HG03066 (cell line): ENCODE data around the gene DGCR2.
"Not testable (repeated sequence)": the region's sequence is repeated elsewhere in the genome, so short reads cannot be mapped to it uniquely, and the experiment has no call there.

ENCODE experiments used
- ATAC-seq: cut with Tn5 transposase; IDR thresholded peaks from one replicate; pipeline ENCODE4 v1.9.1; 2021; ENCODE audit warnings: low read depth; ENCODE audit not compliant: unreplicated experiment

DGCR2 gene

DNA sequence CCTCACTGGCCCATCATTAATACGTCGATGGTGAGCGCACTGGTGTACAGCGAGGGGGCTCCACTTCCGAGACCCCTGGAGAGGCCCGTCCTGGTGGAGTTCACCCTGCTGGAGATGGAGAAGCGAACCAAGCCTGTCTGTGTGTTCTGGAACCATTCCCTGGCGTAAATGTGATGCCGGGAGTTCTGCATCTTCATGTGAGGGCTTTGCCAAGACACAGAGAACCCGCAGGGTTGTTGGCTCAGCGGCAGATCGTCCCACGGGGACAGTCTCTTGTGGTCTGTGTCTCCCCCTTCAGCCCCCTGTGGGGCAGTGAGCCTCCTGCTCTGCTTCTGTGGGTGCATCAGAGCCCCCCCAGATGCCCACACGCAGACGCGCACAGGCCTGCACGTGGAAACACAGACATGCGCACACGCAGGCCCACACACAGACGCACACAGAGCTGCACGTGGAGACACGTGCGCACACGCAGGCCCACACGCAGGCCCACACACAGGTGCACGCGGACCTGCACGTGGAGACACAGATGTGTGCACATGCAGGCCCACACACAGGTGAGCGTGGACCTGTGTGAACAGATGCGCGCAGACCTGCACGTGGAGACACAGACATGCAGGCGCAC is 130.3 kb downstream of the DGCR2 start:
- ATAC-seq, result no peak

DNA sequence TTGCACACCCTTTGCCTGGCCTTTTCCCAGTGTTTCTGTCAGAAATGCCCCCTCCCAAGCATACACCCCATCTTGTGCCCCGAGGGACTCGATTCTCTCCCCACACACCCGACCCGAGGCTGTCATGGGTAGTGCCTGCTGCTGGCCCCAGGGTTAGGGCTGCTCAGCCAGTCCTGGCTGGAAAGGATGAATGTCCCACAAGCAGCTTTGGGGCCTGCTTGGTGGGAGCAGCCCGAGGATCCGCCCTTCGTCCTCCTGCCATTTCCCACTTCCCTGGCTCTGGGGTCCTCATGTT is 131.1 kb downstream of the DGCR2 start:
- ATAC-seq, result no peak

DNA sequence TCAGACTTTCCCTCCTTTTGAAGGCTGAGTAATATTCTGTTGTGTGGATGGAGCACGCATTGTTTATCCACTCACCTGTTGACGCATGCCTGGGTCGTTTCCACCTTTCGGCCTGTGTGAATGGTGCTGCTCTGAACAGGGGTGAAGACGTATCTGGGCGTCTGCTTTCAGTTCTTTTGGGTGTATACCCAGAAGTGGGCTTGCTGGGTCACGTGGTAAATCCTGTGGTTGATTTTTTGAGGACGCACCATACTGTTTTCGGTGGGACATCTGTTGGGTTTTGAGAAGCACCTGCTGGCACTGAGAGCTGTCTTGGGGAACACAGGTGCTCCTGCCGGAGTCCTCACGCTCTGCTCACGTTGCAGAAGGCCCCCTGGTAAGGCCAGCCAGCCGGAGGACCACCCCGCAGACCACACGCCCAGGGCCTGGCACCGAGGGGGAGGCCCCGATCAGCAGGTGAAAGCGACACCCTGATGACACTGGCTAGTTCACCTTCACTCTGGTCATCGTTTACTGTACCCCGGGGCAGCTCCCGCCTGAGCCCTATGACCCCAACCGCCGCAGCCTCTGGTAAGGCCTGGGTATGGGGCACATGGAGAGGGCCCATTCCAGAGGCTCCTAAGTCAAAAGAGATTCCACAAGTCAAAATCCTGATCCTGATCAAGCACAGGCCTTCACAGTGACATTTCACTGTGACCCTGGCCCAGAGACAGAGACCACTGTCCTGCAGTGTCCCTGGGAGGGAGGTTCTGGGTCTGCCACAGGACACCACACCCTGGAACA is 131.7 kb downstream of the DGCR2 start:
- ATAC-seq, result no peak

GRCh38 chr22:18988958-18989357 is 133.3 kb downstream of the DGCR2 start:
- no peak for ATAC-seq

DNA sequence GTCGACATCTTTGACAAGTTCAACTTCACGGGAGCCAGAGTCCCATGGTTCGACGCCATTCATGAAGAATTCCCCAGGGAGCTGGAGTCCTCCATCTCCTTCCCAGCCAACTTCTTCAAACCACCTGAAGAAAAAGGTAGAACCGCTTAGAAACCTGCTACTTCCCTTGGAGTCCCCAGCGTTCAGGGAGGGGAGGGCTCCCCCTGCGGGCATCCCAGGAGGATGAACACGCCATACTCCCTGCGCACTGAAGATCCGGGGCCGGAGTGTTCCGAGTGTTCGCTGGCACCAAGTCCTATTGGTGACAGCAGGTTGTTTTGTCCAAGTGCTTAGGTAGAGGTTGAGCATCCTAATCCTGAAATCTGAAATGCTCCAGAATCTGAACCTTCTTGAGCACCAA is 134.4 kb downstream of the DGCR2 start:
- no peak for ATAC-seq

GRCh38 chr22:18987114-18987513 is 135.1 kb downstream of the DGCR2 start:
- not testable (repeated sequence) for ATAC-seq
